GM10266 (cell line): ENCODE results near the gene FRMD4A.

Experiments used
- DNase-seq: peaks from one replicate; pipeline ENCODE4 v3.0.0; 2012; ENCODE audit errors: extremely low spot score
- TF ChIP-seq, protein P1 (sequence below): IDR thresholded peaks from 2 replicates; pipeline ENCODE4 v1.5.1; 2012; ENCODE audit warnings: mild to moderate bottlenecking, low read depth; ENCODE audit not compliant: control insufficient read depth, insufficient read depth; ENCODE audit errors: missing control alignments

The FRMD4A gene

DNA sequence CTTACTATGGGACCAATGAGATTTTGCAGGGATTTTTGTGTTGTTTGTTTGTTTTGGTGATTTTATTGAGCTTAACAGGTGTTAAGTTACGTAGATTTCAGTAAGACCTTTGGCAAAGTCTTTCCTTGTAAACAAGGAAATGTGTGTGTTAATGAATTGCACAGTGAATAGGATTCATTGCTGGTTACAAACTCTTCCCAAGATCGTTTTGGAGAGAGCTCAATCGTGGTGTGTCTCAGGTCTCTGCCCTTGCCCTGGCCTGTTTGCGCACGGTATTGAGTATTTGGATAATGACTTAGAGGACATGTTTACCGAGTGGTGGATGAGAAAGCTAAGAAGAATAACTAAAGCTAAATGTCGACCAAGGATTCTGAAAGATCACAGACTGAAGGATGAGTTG, 702.1 kb downstream of the FRMD4A start:
- no peak for DNase-seq
- TF ChIP-seq, protein P1, sequence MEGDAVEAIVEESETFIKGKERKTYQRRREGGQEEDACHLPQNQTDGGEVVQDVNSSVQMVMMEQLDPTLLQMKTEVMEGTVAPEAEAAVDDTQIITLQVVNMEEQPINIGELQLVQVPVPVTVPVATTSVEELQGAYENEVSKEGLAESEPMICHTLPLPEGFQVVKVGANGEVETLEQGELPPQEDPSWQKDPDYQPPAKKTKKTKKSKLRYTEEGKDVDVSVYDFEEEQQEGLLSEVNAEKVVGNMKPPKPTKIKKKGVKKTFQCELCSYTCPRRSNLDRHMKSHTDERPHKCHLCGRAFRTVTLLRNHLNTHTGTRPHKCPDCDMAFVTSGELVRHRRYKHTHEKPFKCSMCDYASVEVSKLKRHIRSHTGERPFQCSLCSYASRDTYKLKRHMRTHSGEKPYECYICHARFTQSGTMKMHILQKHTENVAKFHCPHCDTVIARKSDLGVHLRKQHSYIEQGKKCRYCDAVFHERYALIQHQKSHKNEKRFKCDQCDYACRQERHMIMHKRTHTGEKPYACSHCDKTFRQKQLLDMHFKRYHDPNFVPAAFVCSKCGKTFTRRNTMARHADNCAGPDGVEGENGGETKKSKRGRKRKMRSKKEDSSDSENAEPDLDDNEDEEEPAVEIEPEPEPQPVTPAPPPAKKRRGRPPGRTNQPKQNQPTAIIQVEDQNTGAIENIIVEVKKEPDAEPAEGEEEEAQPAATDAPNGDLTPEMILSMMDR, result no peak

DNA sequence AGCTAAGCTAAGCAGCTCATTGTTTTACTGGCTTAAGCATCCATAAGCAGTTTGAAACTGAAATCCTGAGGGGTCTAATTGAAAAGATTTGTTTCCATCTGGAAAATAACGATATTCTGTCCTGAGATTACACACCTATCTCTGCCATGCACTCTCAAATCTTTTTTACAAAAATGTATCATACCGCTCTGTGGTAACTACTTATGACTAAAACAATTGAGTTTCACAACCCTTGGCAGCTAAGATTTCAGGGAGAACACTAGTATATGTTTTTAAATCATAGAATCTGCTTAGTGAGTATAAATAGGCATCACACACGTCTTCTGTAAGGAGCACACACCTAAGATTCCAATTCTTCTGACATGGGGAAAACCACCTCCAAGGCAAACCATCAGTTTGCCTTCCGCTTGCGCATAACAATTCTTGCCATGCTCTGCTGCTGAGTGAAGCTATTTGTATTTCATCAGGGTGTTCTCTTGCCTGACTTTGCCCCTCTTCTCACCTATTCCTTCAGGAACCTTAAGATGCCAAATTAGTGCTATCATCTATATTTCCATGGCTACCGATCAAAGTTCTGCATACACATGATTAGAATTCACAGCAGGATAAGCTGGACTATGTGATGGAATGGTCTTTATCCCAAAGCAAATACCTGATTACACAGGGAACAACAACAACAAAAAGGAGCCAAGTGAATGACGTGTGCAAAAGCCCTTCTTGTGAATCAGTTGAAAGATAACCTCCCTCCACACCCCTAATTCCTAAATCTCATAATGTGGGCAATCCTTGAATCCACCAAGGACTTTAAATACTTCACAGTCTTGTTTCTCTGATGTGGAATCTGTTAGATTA, 703.0 kb downstream of the FRMD4A start:
- DNase-seq, result no peak

DNA sequence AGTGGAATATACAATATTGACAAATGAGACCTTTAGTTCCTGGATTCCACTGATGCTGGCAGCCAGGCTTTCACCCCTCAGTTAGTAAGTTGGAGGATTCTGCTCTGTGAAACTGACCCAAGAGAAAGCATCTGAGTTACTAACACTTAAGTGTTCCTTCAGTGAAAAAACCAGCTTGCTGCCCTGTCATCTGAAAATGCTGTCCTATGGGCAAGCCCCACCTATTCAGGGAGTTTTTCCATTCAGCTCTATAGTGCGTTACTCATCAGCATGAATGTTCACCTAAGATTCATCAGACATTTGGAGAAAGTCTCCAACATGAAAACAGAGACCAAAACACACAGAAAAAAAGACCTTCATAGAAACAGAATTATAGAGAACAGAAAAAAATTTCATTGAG, 706.1 kb downstream of the FRMD4A start:
- no peak for DNase-seq
- TF ChIP-seq, protein P1, result no peak

More for the DNA sequence above, 703.0 kb downstream of the FRMD4A start:
- TF ChIP-seq, protein P1, result no peak

DNA sequence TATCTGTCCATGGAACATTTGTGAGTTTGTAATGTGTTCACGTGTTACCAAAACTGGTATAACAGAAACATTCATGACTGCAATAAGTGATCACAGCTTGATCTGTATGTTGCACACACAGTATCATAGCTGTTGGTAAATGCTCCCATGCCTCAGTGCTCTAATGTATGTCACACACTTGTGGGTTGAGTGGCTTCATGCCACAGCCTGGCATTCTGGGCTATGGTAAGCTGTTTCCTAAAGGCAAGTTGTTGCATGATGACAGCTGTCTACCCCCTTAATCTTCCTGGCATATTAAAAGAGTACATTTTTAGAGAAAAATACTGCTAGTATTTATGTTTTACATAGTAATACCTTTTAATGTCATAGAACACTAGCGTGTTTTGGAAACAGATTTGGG, 708.8 kb downstream of the FRMD4A start:
- TF ChIP-seq, protein P1, result no peak
- DNase-seq, result no peak

DNA sequence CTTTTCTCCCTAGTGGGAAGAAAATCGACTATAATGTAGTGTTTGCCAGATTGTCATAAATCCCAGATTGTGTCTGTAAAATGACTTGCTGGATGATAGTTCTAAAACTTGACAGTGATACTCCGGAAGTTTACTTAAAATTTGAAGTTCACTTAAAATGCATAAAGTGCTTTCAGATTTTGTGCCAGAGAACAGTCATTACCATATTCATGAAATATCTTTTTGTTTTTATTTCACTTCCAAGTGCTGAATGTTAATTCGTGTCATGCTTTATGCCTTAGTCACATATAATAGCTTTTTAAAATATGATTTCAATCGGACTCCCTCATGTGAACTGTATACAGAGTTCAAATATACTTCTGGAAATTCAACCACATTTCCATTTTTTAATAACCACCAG, 713.6 kb downstream of the FRMD4A start:
- TF ChIP-seq, protein P1, result no peak
- no peak for DNase-seq

DNA sequence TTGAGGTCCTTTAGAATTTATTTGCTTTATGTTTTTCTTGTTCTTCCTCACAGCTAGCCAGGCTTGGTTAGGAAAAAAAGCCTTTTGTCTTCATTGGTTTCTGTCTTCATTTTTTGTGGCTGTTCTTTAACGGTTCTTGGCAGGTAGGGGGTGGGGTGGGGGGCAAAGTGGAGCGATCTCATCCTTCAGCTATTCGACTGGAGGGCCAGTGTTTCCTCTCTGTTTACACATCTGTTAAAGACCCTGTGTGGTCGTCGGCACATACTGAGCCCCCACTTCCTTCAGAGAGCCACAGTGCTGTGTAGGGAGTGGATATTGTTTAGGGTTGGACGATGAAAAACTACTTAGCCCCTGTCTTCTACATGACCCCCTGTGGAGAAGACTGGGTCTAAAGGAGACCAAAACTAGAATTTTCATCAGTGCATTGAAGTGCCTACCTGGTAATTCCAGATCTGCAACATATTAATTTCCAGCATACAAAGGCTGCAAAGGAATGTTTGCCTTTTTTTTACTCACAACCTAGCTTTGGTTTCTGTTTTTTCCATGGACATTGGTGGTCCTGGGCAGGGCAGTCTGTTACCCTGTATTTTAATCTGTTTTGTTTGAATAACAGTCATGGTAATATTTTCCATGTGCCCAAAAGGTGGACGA, 714.9 kb downstream of the FRMD4A start:
- no peak for DNase-seq
- TF ChIP-seq, protein P1, result no peak
